DLD1 (cell line): Measurements from ENCODE around the gene L3MBTL4.

Source experiments
- in situ Hi-C: cut with HindIII; loops from 2 replicates; pipeline ENCODE4 v1.10.0; 2017; ENCODE audit warnings: low sequenced_read_pairs

The L3MBTL4 gene

DNA sequence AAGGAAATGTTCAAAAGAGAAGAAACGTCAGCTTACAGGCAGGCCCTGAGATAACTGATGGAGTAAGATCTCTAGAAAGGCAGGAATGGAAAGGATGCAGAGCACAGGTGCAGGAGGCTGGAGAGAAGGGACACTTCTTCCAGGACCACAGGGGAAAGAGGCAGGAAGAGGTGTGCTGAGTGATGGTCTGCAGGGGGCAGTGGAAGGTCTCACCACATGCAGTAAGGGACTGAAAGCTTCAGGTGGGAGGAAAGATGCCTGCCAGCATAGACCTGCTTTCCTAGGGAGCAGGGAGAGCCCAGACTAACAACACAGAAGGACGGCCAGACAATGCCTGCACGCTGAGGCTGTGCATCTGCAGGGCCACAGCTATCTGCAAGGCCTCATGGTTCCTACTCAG, 156.8 kb downstream of the L3MBTL4 start:
- in situ Hi-C loops = no loop called here

DNA sequence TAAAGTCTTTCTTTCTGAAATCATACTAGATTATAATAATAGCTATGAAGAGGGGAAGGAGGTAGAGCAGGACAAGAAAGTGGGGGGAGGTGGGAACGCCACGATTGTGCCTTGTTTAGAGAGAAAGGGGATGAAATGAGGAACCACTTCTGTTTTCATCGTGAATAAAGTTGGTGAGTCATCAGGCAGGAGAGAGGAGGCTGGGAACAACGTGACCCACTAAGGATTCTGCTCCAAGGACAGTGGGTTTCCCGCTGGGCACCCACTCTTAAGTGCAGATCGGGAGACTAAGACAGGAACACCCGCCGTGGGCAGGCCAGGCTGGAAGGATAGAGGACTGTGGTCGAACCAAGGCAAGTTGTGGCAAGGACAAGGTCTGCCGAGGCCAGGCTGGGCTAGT, 158.2 kb downstream of the L3MBTL4 start:
- in situ Hi-C loops = no loop called here

DNA sequence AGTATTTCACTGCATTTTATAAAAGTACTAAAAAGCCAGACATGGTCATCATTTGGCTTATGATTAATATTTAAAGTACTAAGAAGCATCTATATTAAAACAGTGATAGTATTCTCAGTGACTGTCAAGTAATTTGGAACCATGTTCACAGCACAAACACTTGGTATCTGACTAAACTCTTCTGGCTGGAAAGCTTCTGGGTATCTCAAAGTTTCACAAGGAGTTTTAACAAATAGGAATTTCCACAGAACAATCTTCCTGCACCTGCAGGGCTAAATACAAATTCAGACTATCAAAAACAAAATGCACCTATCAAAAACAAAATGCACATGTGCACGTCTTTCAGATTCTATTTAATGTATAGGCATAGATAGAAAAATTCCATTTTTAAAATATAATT, 158.8 kb downstream of the L3MBTL4 start:
- in situ Hi-C loops = no loop called here

DNA sequence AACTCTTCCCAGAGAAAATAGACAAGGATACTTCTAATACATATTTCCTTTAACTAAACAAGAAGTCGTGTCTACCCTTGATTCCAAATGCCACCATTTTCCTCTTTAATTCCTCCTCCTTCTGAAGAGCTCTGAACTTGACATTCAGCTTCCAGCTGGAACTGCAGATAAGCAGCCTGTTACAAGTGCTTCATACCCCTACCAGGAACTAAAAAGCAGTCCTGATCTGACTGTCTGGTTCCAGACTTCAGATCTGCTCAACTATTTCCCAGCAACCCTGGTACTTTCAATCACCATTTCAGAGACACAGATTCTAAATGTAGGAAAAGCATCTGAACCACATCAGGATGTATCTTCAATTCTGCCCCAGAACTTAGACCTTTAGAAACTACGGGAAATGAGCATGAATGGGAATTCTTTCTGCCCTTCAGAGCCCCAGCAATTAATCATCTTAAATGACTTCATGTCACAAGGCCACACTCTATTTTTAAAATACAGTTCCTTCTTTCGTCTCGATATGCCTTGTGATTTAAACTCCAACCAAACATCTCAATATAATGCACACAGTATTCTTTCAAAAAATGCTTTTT, 159.5 kb downstream of the L3MBTL4 start:
- in situ Hi-C loops = no loop called here

DNA sequence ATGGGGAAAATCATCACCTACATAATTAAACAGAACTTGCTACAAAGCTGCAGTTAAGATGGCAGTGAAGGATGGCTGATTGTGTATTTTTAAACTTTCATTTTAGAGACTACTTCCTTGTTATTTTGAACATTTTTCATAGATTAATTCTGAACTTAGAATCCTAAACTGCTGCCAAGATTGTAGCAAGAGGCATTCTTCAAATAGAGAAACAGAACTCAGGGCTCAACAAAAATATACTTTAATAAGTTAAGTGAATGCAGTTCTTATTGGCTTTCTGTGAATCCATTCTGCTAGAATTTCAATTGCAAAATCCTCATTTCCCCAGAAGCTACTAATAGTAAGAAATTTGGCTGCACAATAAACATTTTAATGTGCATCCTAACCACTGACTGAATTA, 160.3 kb downstream of the L3MBTL4 start:
- in situ Hi-C loops = no loop called here

DNA sequence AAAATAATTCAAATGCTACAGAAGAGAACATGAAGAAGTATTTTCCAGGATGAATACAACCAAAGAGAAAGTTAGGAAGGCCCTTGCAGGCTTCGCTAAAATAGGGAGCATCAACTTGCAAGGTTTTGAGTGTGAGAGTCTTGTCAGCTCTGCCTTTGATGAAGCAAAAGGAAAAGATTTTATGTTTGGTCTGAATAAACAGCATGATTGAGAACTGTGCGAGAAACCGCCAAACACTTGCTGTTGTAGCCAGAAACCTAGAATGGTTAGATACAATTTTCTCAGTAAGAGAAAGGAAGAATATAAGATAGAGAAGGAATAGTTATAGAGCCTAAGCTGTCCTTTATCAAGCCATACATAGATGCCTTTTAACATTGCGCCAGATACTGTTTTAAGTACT, 163.6 kb downstream of the L3MBTL4 start:
- in situ Hi-C loops = no loop called here

DNA sequence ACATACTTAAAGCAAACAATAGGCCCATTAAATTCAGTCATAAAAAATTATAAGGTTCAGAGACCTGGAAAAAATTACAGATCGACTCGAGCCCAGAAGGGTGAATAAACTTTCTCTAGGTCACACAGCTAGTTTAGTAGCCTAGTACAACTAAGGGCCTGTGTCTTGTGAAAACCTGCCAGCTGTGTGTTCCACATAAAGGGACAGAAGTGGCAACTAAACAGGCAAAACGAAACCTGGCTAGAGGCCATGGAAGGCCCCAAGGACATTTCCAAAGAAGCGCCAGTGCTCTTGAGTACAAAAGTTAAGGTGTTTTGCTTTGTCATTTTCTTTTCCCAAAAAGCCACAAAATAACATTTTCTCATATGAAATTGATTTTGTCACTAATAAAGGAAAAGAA, 164.9 kb downstream of the L3MBTL4 start:
- in situ Hi-C loops = no loop called here

DNA sequence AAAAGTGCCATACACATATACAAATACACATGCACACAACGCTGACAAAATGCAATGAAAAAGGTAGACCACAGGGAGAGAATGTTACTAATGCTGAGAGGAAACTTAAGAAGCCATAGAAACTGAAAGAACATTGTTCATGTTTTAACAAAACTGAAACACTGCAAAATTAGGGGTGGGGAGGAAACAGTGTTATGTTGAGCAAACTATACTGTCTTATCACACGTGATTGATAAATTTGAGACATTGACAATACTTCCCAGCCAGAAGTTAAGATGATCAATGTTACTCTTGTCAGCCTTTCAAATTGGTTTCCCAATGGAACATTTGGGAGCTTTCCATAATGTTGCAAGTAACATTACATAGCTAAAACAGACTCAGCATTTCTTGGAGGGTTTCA, 165.5 kb downstream of the L3MBTL4 start:
- in situ Hi-C loops = no loop called here

DNA sequence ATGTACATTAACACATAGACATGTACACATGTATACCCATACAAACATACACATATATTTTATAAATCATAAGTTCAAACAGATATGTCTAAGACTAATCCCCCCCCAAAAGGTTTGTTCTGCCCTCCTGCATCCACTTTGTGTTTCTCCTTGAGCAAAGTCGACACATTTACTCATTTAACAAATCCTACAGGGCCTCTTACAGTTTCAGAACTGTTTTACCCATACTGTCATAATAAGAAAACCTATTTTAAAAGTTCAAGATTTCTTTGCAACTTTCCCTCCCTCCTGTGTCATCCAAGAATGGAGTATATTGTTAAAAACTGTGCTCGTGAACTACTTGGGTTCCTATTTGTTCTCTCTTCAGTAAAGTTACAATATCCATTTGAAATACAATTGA, 166.7 kb downstream of the L3MBTL4 start:
- in situ Hi-C loops = no loop called here

DNA sequence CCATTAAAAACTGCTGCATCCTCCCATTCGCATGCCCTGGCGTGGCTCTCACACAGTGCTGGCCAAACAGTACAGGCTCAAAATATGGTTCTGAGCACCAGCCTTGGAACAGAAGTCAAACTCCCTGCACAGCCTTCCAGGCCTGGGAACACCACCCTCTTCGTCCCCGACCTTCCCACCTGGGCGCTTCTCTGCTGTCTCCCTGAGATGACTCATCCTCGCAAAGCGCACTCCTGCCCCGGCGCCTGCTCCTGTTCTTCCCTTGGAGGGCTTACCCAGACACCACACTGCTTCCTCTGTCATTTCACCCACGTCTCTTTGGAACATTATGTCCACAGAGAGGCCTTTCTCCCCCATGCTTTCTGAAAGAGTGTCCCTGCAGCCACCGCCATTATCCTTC, 172.7 kb downstream of the L3MBTL4 start:
- in situ Hi-C loops = no loop called here

DNA sequence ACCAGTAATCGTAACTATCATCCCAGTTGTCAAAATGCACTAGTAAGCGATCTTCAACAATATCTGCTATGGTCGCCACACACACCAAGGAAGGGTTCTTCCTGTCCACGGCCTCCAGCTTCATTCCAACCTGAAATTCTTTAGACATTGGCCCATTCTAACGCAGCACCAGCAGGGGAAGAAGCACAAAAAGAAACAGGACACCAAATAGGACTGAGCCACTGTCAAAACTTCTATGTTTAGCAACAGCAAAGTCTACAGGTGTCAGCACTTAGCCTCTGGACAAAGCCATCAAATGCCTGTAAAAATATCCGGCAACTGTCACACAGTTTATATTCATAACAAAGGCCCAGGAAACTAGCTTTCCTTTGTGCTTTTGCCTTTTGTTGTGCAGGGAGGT, 175.0 kb downstream of the L3MBTL4 start:
- in situ Hi-C loops = no loop called here

DNA sequence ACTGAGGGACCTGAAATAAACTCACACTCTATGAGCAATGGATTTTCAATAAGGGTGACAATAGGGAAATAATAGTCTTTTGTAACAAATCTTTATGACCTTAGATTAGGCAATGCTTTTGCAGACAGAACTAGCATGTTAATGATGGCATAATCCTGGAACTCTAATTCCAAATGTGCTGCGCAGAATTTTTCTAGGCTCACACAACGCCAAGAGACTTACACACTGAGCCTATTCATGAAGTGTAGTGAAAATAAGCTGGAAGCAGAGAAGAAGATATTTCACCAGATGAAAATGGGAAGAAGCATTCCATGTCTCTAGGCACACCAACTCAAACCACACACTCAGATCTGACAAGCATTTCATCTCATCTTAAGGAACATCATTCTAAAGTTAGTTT, 178.5 kb downstream of the L3MBTL4 start:
- in situ Hi-C loops = no loop called here

DNA sequence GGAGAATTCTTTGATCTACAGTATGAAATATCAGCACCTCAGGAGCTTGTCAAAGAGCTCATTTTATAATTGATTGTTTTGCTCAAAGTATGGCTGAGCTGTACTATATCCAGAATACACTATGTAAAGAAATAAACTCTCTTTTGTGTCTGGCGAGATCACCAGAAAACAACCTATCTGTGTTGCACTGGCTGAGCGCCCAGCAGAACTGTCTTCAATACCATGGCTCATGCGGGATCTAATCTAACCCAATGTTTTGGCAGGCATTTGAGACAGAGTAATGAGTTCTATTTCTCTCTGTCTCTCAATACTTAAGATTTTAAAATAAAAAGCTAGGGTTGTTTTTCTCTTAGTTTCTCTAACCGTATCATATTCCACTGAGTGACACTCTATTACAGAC, 192.4 kb downstream of the L3MBTL4 start:
- in situ Hi-C loops = no loop called here

DNA sequence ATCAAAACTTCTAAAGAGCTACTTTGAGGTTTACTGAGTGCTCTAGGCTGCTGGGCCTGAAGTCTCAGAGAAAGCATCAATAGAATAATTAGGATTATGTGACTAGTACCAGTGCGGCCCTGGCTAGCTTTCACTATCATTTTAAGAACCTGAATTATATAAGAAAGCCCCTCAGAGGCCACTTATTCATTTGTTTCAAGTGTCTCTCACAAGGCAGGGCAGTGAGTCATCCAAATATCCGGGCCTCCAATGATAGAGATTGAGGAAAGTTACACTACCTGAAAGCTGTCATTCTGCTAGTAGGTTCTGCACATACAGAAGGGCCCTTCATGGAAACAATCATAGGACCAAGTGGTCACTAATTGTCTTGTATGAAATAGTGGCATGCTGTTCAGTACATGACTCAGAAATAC, 193.1 kb downstream of the L3MBTL4 start:
- in situ Hi-C loops = no loop called here

DNA sequence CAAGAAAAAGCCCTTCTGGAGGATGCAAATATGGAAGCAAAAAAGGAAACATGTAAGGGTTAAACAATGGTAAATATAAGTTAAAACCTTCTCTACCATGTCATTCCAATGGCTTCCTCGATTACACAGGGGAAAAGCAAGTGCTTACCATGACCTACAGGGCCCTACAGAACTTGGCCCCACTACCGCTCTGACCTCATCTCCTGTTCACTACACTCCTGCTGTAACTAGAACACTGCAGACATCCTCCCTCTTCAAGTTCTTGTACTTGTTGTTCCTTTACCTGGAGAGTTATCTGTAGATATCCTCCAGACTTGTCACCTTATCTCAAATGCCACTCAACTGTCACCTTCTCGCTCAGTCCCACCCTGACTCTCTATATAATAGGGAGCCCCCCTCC, 194.6 kb downstream of the L3MBTL4 start:
- in situ Hi-C loops = no loop called here

DNA sequence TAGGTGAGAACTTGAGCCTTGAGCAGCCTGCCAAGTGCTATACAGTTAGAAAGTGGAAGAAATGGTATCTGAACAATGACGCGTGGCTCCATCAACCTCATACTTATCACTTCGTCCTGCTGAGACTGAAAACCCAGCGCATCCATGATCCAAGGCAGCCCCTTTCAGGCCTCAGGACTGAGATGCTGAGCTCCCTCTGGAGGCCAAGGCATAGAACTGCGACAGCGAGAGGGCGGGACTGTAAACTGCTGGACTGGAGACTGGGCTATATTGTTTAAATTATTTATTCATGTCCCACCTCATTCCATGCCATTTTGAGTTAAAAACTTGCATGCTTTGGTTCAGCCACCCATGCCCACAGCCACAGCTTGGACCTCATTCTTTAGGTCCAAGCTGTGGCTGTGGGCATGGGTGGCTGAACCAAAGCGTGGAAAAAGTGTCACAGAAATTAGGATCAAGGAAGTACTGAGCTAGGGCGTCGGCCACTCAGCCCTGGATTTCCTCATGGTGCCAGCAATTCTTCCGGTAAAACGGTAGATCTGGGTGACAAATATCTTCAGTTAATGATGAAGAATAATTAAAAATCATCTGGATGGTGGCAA, 195.5 kb downstream of the L3MBTL4 start:
- in situ Hi-C loops = no loop called here

DNA sequence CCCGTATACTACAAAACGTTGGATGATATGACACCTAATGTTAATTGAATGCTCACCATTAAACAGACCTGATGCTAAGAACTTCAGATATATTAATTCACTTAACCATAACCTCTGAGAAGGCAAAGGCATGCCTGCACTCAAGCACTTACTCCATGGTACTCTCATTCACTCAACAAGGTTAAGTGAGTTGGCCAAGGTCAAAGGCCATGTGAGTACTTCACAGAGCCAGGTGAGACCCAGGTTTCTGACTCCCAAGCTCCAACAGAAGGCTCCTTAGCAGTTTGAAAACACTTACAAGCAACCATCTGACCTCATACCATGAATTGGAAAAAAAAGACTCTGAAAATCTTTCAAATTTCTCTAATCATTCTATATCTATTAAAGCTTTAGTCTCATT, 198.8 kb downstream of the L3MBTL4 start:
- in situ Hi-C loops = no loop called here

DNA sequence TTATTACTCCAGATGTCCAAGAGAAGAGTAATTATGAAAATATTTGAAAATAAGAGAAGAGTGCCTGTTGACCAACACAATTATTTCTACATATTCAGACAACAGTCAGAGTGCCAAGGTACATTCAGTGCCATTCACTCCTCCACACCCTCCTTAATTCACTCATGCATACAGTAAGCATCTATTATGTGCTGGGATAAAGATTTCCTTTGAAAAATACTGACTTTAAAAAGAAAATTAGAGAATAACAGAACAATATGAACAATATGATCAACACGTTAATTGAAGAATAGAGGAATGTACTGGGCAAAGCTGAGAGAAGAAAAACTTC, 203.6 kb downstream of the L3MBTL4 start:
- in situ Hi-C loops = no loop called here

DNA sequence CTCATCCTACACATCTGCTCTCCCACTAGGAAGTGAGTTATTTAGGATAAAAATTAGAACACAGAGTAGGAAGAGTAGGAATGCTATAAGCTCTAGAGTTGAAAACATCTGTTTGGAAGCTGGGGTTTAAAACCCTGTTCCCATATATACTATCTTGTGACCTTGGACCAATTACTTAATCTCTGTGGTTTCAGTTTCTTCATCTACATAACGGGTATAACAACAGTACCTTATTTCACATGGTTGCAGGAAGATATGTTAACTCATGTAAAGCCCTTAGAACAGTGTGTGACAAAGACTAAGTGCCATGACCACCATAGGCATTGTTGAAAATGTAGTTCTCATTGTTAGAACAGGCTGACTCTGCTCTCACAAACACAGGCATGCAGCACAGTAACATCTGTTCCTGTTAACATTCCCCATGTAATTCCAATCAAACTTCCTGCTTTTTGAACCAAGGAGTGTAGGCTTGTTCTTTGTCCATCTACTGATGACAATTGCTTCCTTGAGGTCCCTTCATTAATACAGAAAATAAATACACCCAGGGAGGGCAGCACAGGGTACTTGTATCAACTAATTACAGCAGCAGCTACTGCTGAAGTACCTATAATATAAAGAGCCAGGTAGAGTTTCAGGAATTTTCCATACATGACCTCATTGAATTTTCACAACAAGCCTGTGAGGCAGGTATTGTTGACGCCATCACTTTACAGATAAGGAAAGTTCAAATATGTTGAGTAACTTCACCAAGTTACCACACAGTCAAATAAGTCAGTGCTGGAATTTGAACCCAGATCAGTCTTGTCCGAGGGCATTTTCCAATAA, 204.2 kb downstream of the L3MBTL4 start:
- in situ Hi-C loops = no loop called here

DNA sequence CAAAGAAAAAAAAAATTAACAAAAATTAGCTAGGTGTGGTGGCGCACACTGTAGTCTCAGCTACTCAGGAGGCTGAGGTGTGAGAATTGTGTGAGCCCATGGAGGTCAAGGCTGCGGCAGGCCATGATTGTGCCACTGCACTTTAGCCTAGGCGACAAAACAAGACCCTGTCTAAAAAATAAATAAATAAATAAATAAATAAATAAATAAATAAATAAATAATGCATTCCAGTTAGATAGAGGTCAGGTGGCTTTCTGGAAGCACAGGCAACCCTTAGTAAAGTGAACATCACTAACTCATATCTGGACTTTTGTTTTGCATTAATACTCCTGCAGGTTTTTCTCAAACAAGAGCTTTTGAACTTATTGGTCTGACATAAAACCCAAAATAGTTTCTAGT, 206.8 kb downstream of the L3MBTL4 start:
- in situ Hi-C loops = no loop called here

DNA sequence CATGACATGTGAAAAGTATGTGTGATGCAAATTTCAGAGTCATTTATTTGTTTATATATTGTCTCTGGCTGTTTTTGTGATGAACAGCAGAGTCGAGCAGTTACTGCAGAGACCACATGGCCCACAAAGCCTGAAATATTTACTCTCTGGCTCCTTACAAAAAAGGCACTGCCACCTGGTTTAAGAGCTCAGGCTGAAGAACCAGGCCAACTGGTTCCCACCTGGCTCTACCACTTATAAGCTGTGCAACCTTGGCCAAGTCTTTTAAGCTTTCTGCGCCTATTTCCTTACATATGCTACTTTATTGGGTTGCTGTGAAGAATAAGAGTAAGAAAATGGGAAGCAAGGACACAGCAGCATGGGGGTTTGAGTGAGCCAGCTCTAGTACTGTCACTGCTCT, 207.6 kb downstream of the L3MBTL4 start:
- in situ Hi-C loops = no loop called here

DNA sequence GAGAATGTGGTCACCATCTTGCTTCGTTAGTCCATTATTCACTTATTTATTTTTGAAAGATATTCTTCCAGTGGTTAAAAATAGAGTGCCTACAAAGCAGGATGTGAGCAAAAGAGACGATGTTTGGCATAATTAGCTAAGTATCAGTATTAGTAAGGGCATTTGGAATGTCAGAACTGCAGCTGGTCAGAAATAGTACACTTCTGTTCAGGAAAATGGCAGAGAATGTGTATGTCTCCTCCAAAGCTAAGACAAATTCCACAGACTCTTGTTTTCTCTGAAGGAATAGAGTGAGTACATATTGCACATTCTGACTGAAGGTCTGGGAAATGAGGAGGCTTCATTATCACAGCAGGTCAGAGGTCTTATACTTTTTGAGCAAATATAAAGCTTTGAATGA, 209.0 kb downstream of the L3MBTL4 start:
- in situ Hi-C loops = no loop called here

DNA sequence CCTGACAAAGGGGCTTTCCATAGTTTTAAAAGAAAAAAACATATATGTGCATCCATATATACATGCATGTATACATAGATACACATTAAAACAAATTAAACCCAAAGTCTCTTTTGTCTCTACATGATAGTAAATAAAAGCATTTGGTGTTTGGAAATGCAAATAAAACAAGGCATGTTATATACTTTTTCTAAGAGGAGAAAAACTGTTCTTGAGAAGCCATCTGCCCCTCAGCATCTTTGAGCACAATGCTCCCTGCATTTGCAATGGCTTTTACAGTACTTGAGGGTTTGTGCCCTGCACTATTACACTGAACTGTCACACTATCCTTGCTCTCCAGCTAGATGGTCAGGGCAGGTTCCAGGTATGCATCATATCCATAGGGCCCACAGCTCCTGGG, 210.2 kb downstream of the L3MBTL4 start:
- in situ Hi-C loops = no loop called here
